ENCODE results near the gene CCDC187. TPM values are rescaled to one million over a fixed set of nuclear protein-coding genes. Genes with fewer than 3 reads are reported as not detected.
A peak's percentile ranks its signal among the peaks of the same experiment; 100 is the strongest.

CCDC187 gene
- polyA plus RNA-seq, 1 donor from 2014 or later, result not detected

DNA sequence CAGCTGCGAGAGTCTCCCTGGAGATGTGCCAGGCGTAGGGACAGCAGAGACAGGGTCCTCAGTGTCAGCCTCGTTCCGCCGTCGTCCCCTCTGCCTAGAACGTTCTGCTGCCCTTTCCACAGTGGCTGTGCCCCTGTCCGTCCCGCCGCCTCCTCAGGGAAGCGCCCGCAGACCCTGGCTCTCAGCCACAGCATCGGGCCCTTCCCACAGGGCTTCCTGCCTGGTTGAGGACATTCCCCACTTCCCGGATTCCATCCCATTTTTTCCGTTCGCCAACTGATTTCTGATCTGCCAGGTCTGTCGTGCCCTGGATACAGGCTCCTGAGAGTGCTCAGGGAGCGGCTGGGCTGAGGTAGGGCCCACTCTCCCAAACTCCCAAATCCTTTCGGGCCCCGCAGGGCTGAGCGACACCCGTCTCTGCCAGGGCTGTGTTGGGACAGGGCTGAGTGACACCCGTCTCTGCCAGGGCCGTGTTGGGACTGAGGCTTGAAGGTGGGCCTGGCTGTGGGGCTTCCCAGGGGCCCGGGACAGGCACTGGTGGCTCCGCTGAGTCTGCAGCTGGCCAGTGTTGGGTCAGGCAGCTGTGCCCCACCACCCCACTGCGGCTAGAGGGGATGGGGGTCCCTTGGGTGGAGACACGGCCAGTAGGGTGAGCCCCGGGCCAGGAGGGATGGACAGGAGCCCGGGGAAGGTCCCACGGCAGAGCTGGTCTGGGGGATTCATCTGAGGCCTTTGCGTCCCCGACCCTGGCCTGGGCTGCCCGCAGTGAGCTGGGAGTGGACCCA, 43.8 kb upstream of the CCDC187 start:
- Histone ChIP-seq H3K9ac (ENCODE audit: low read length) (no peak overlapping the region), H2AFZ (ENCODE audit: low read depth, low read length) (no peak overlapping the region), H3K79me2 (replicated peaks; ENCODE audit: insufficient read depth, low read length) (no peaks in the 10 kb centered on the region), H3K4me3 (ENCODE audit: low read length) (no peak overlapping the region), H3K36me3 (ENCODE audit: insufficient read depth, low read length) (no peaks in the 10 kb centered on the region), H4K20me1 (ENCODE audit: insufficient read depth) (no peaks in the 10 kb centered on the region), H3K9me2 (ENCODE audit: insufficient read depth, low read length) (no peaks in the 10 kb centered on the region), H3K9me3 (ENCODE audit: low read length) (no peaks in the 10 kb centered on the region), H3K27me3 (ENCODE audit: insufficient read depth, low read depth, low read length) (no peaks in the 10 kb centered on the region), H3F3A (ENCODE audit: insufficient read depth, low read length, poor library complexity, severe bottlenecking) (no peaks in the 10 kb centered on the region), H3K27ac (ENCODE audit: low read length) (no peak overlapping the region), H3K4me2 (ENCODE audit: low read length) (no peak overlapping the region)
- no peak for TF ChIP-seq RAD21 (conservative IDR thresholded peaks at IDR 0.05)
- TF ChIP-seq EZH2 (IDR thresholded peaks at IDR 0.05; ENCODE audit: borderline replicate concordance, insufficient read depth, low read length, poor library complexity, severe bottlenecking), result no peak
- TF ChIP-seq, protein P1, sequence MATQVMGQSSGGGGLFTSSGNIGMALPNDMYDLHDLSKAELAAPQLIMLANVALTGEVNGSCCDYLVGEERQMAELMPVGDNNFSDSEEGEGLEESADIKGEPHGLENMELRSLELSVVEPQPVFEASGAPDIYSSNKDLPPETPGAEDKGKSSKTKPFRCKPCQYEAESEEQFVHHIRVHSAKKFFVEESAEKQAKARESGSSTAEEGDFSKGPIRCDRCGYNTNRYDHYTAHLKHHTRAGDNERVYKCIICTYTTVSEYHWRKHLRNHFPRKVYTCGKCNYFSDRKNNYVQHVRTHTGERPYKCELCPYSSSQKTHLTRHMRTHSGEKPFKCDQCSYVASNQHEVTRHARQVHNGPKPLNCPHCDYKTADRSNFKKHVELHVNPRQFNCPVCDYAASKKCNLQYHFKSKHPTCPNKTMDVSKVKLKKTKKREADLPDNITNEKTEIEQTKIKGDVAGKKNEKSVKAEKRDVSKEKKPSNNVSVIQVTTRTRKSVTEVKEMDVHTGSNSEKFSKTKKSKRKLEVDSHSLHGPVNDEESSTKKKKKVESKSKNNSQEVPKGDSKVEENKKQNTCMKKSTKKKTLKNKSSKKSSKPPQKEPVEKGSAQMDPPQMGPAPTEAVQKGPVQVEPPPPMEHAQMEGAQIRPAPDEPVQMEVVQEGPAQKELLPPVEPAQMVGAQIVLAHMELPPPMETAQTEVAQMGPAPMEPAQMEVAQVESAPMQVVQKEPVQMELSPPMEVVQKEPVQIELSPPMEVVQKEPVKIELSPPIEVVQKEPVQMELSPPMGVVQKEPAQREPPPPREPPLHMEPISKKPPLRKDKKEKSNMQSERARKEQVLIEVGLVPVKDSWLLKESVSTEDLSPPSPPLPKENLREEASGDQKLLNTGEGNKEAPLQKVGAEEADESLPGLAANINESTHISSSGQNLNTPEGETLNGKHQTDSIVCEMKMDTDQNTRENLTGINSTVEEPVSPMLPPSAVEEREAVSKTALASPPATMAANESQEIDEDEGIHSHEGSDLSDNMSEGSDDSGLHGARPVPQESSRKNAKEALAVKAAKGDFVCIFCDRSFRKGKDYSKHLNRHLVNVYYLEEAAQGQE (IDR thresholded peaks at IDR 0.05; ENCODE audit: borderline replicate concordance), result no peak
- TF ChIP-seq, protein P2, sequence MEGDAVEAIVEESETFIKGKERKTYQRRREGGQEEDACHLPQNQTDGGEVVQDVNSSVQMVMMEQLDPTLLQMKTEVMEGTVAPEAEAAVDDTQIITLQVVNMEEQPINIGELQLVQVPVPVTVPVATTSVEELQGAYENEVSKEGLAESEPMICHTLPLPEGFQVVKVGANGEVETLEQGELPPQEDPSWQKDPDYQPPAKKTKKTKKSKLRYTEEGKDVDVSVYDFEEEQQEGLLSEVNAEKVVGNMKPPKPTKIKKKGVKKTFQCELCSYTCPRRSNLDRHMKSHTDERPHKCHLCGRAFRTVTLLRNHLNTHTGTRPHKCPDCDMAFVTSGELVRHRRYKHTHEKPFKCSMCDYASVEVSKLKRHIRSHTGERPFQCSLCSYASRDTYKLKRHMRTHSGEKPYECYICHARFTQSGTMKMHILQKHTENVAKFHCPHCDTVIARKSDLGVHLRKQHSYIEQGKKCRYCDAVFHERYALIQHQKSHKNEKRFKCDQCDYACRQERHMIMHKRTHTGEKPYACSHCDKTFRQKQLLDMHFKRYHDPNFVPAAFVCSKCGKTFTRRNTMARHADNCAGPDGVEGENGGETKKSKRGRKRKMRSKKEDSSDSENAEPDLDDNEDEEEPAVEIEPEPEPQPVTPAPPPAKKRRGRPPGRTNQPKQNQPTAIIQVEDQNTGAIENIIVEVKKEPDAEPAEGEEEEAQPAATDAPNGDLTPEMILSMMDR (IDR thresholded peaks at IDR 0.05; ENCODE audit: poor library complexity, severe bottlenecking), result no peak
- TF ChIP-seq POLR2AphosphoS5 (IDR thresholded peaks at IDR 0.05), result no peak
- no peak for TF ChIP-seq SMC3 (conservative IDR thresholded peaks at IDR 0.05; ENCODE audit: poor library complexity)
- TF ChIP-seq EP300 (conservative IDR thresholded peaks at IDR 0.05; ENCODE audit: poor library complexity, severe bottlenecking), result no peak
- TF ChIP-seq TAF1 (IDR thresholded peaks at IDR 0.05; ENCODE audit: low read depth), result no peak
- no peak for TF ChIP-seq MXI1 (conservative IDR thresholded peaks at IDR 0.05; ENCODE audit: poor library complexity, severe bottlenecking)

DNA sequence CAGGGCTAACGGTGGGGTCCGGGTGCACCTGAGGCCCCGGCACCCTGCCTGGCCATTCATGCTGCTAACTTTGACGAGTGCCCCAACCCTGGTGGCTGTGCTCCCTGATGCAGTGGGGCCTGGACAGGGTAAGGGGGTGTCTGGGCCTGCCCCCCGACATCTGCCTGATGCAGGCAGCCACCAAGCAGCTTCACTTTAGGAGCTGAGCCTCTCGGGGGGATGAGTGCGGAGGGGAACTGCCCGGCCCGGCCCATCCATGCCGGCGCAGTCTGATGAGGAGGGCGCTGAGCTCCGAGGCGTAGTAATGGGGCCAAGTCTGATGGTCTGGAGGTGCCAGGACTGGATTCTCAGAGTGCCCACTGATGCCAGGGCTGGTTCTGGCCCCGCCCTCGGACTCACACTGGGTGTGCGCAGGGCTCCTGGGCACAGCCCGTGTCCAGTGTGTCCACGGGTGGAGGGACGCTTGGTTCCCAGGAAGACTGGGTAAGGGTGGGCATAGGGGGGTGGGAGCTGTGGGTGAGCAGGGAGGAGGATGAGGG, 43.1 kb upstream of the CCDC187 start:
- Histone ChIP-seq H2AFZ (ENCODE audit: low read depth, low read length) (no peak overlapping the region), H3K4me2 (ENCODE audit: low read length) (no peak overlapping the region), H3K27me3 (ENCODE audit: insufficient read depth, low read depth, low read length) (no peaks in the 10 kb centered on the region), H3K4me3 (ENCODE audit: low read length) (no peak overlapping the region), H3K9me2 (ENCODE audit: insufficient read depth, low read length) (no peaks in the 10 kb centered on the region), H3K36me3 (ENCODE audit: insufficient read depth, low read length) (no peaks in the 10 kb centered on the region), H3K9me3 (ENCODE audit: low read length) (no peaks in the 10 kb centered on the region), H4K20me1 (ENCODE audit: insufficient read depth) (no peaks in the 10 kb centered on the region), H3K9ac (ENCODE audit: low read length) (no peak overlapping the region), H3K27ac (ENCODE audit: low read length) (no peak overlapping the region), H3F3A (ENCODE audit: insufficient read depth, low read length, poor library complexity, severe bottlenecking) (no peaks in the 10 kb centered on the region), H3K79me2 (replicated peaks; ENCODE audit: insufficient read depth, low read length) (no peaks in the 10 kb centered on the region)
- TF ChIP-seq EZH2 (IDR thresholded peaks at IDR 0.05; ENCODE audit: borderline replicate concordance, insufficient read depth, low read length, poor library complexity, severe bottlenecking) (no peak), POLR2AphosphoS5 (IDR thresholded peaks at IDR 0.05) (peak; percentile 8), RAD21 (conservative IDR thresholded peaks at IDR 0.05) (no peak), MXI1 (conservative IDR thresholded peaks at IDR 0.05; ENCODE audit: poor library complexity, severe bottlenecking) (no peak), EP300 (conservative IDR thresholded peaks at IDR 0.05; ENCODE audit: poor library complexity, severe bottlenecking) (no peak), TAF1 (IDR thresholded peaks at IDR 0.05; ENCODE audit: low read depth) (no peak), SMC3 (conservative IDR thresholded peaks at IDR 0.05; ENCODE audit: poor library complexity) (no peak)
- TF ChIP-seq, protein P1 (IDR thresholded peaks at IDR 0.05; ENCODE audit: borderline replicate concordance), result no peak

Measured in neural cell (in vitro differentiated cells).